ENCODE data around the gene TRIP10.

Gene TRIP10

GRCh38 chr19:6718111-6718740 lies 21.3 kb upstream of the TRIP10 start:
- no peak overlapping the region for H3K4me3 Mint-ChIP-seq
- H3K4me1 Mint-ChIP-seq = peaks cover 7% of the 10 kb centered on the region
- no peaks in the 10 kb centered on the region for H3K27me3 Mint-ChIP-seq
- H3K9me3 Mint-ChIP-seq = no peaks in the 10 kb centered on the region
- no peak overlapping the region for H3K27ac Mint-ChIP-seq
- H3K36me3 Mint-ChIP-seq = no peaks in the 10 kb centered on the region

- Mint-ChIP-seq H3K9me3 (no peaks in the 10 kb centered on the region), H3K4me1 (peaks cover 12% of the 10 kb centered on the region), H3K27ac (no peak overlapping the region), H3K27me3 (no peaks in the 10 kb centered on the region), H3K4me3 (no peak overlapping the region), H3K36me3 (no peaks in the 10 kb centered on the region)
These were observed 20.5 kb upstream of the TRIP10 start for GRCh38 chr19:6718741-6719539.

- Mint-ChIP-seq H3K9me3 (no peaks in the 10 kb centered on the region), H3K36me3 (no peaks in the 10 kb centered on the region), H3K27ac (no peak overlapping the region), H3K4me1 (peaks cover 12% of the 10 kb centered on the region), H3K27me3 (no peaks in the 10 kb centered on the region), H3K4me3 (no peak overlapping the region)
These were observed 20.0 kb upstream of the TRIP10 start for GRCh38 chr19:6719540-6719861.

GRCh38 chr19:6719992-6720368 lies 19.5 kb upstream of the TRIP10 start:
- Mint-ChIP-seq H3K4me1 (peaks cover 16% of the 10 kb centered on the region), H3K4me3 (no peak overlapping the region)

GRCh38 chr19:6720369-6721137 lies 18.9 kb upstream of the TRIP10 start, which contains the start of gene C3:
Gene C3 (minus strand): TSS chr19:6720650. CDS start chr19:6720589, 61 bp downstream.
- no peak within 1 kb of the TSS for H3K4me3 Mint-ChIP-seq
- peaks cover 21% of the 10 kb centered on the region for H3K4me1 Mint-ChIP-seq
- H3K27me3 Mint-ChIP-seq = no peaks in the 10 kb centered on the region
- H3K9me3 Mint-ChIP-seq = no peaks in the 10 kb centered on the region
- peak within 1 kb of the TSS; percentile 56 for H3K27ac Mint-ChIP-seq
- no peaks in the 10 kb centered on the region for H3K36me3 Mint-ChIP-seq

More at GRCh38 chr19:6719992-6720368, 19.5 kb upstream of the TRIP10 start:
- no peaks in the 10 kb centered on the region for H3K27me3 Mint-ChIP-seq
- no peaks in the 10 kb centered on the region for H3K36me3 Mint-ChIP-seq
- no peak overlapping the region for H3K27ac Mint-ChIP-seq
- no peaks in the 10 kb centered on the region for H3K9me3 Mint-ChIP-seq

GRCh38 chr19:6721138-6721474 lies 18.4 kb upstream of the TRIP10 start:
- Mint-ChIP-seq H3K36me3 (no peaks in the 10 kb centered on the region), H3K4me1 (peaks cover 23% of the 10 kb centered on the region), H3K27ac (peak overlapping the region; percentile 56), H3K27me3 (no peaks in the 10 kb centered on the region), H3K4me3 (no peak overlapping the region), H3K9me3 (no peaks in the 10 kb centered on the region)

GRCh38 chr19:6721773-6722172 lies 17.7 kb upstream of the TRIP10 start:
- H3K4me3 Mint-ChIP-seq = no peak overlapping the region
- H3K4me1 Mint-ChIP-seq = peaks cover 23% of the 10 kb centered on the region
- no peak overlapping the region for H3K27ac Mint-ChIP-seq
- no peaks in the 10 kb centered on the region for H3K27me3 Mint-ChIP-seq
- H3K36me3 Mint-ChIP-seq = no peaks in the 10 kb centered on the region
- no peaks in the 10 kb centered on the region for H3K9me3 Mint-ChIP-seq

- Mint-ChIP-seq H3K9me3 (no peaks in the 10 kb centered on the region), H3K4me3 (no peak overlapping the region), H3K27ac (no peak overlapping the region), H3K36me3 (no peaks in the 10 kb centered on the region), H3K27me3 (no peaks in the 10 kb centered on the region), H3K4me1 (peaks cover 23% of the 10 kb centered on the region)
These were observed 16.3 kb upstream of the TRIP10 start for GRCh38 chr19:6723108-6723618.

GRCh38 chr19:6723738-6724137 lies 15.7 kb upstream of the TRIP10 start:
- Mint-ChIP-seq H3K36me3 (no peaks in the 10 kb centered on the region), H3K4me1 (peaks cover 23% of the 10 kb centered on the region), H3K4me3 (no peak overlapping the region), H3K27ac (no peak overlapping the region), H3K9me3 (no peaks in the 10 kb centered on the region), H3K27me3 (no peaks in the 10 kb centered on the region)

- H3K9me3 Mint-ChIP-seq = no peaks in the 10 kb centered on the region
- no peaks in the 10 kb centered on the region for H3K36me3 Mint-ChIP-seq
- no peak overlapping the region for H3K4me3 Mint-ChIP-seq
- no peaks in the 10 kb centered on the region for H3K27me3 Mint-ChIP-seq
- no peak overlapping the region for H3K27ac Mint-ChIP-seq
- H3K4me1 Mint-ChIP-seq = peaks cover 23% of the 10 kb centered on the region
These were observed 14.6 kb upstream of the TRIP10 start for GRCh38 chr19:6724631-6725492.

- H3K27ac Mint-ChIP-seq = no peak overlapping the region
These were observed 13.8 kb upstream of the TRIP10 start for GRCh38 chr19:6725513-6726231.

GRCh38 chr19:6728346-6728745 lies 11.1 kb upstream of the TRIP10 start:
- Mint-ChIP-seq H3K9me3 (no peaks in the 10 kb centered on the region), H3K36me3 (peaks cover 3% of the 10 kb centered on the region), H3K27me3 (no peaks in the 10 kb centered on the region), H3K4me1 (peaks cover 15% of the 10 kb centered on the region), H3K4me3 (no peak overlapping the region), H3K27ac (no peak overlapping the region)

More at GRCh38 chr19:6725513-6726231, 13.8 kb upstream of the TRIP10 start:
- H3K36me3 Mint-ChIP-seq = no peaks in the 10 kb centered on the region
- no peak overlapping the region for H3K4me3 Mint-ChIP-seq
- H3K27me3 Mint-ChIP-seq = no peaks in the 10 kb centered on the region
- no peaks in the 10 kb centered on the region for H3K9me3 Mint-ChIP-seq
- H3K4me1 Mint-ChIP-seq = peaks cover 23% of the 10 kb centered on the region

- Mint-ChIP-seq H3K4me1 (peaks cover 10% of the 10 kb centered on the region), H3K4me3 (no peak overlapping the region), H3K9me3 (no peaks in the 10 kb centered on the region), H3K27ac (no peak overlapping the region), H3K36me3 (peaks cover 3% of the 10 kb centered on the region), H3K27me3 (no peaks in the 10 kb centered on the region)
These were observed 9.8 kb upstream of the TRIP10 start for GRCh38 chr19:6729573-6730152.

- Mint-ChIP-seq H3K36me3 (peaks cover 3% of the 10 kb centered on the region), H3K4me3 (no peak overlapping the region), H3K27me3 (no peaks in the 10 kb centered on the region), H3K4me1 (peaks cover 4% of the 10 kb centered on the region), H3K9me3 (no peaks in the 10 kb centered on the region), H3K27ac (no peak overlapping the region)
These were observed 9.2 kb upstream of the TRIP10 start for GRCh38 chr19:6730153-6730804.
